HepG2 (cell line): ENCODE data around the gene DCST2. TPM values are rescaled to one million over a fixed set of nuclear protein-coding genes. Genes with fewer than 3 reads are reported as not detected.
A peak's percentile ranks its signal among the peaks of the same experiment; 100 is the strongest.

Source experiments
- BHLHE40 ChIP-seq: IDR thresholded peaks from 2 replicates; pipeline ENCODE4 v1.6.1; 2011; ENCODE audit warnings: low read length, improper control_type of control experiment
- BORCS8-MEF2B ChIP-seq: sonication (generic); formaldehyde crosslinking; IDR thresholded peaks from 2 replicates; pipeline ENCODE4 v1.8.0; 2022; ENCODE audit warnings: mild to moderate bottlenecking, missing genetic modification reagents
- BRCA1 ChIP-seq: sonication (generic); formaldehyde crosslinking; IDR thresholded peaks from 2 replicates; pipeline ENCODE4 v1.4.0; 2020; ENCODE audit warnings: missing genetic modification reagents
- CBX1 ChIP-seq: IDR thresholded peaks from one replicate; pipeline ENCODE4 v1.6.1; 2016; ENCODE audit warnings: antibody characterized with exemption, low read depth
- CENPX ChIP-seq: sonication (generic); formaldehyde crosslinking; IDR thresholded peaks from 2 replicates; pipeline ENCODE4 v1.9.0; 2021; ENCODE audit warnings: mild to moderate bottlenecking, missing genetic modification reagents, moderate library complexity
- GABPA ChIP-seq, 2 experiments: IDR thresholded peaks; 2 replicates each; pipeline ENCODE4 v1.6.1; 2011 to 2016; ENCODE audit warnings: low read depth in 2 of 2, low read length in 1 of 2, missing biosample characterization in 1 of 2, missing genetic modification characterization in 1 of 2
- GATAD2A ChIP-seq: IDR thresholded peaks from 2 replicates; pipeline ENCODE4 v1.6.1; 2016
- GPN1 ChIP-seq: sonication (generic); formaldehyde crosslinking; IDR thresholded peaks from 2 replicates; pipeline ENCODE4 v1.5.1; 2020; ENCODE audit warnings: missing genetic modification reagents, borderline replicate concordance
- KDM5A ChIP-seq: fragments of 200-600 bp; sonication (generic); IDR thresholded peaks from 2 replicates; pipeline ENCODE4 v1.7.0; 2018; ENCODE audit warnings: antibody characterized with exemption, mild to moderate bottlenecking, low read length, borderline replicate concordance
- KMT2A ChIP-seq: sonication (generic); formaldehyde crosslinking; IDR thresholded peaks from 2 replicates; pipeline ENCODE4 v1.4.0; 2020; ENCODE audit warnings: missing genetic modification reagents
- LCORL ChIP-seq, 2 experiments: fragments of 450-650 bp in 1 of 2; sonication (generic) in 1 of 2; formaldehyde crosslinking in 1 of 2; IDR thresholded peaks; 2 replicates each; pipeline versions ENCODE4 v1.5.0 to v1.6.1; 2017 to 2020; ENCODE audit warnings: antibody characterized with exemption in 1 of 2, missing genetic modification reagents in 1 of 2
- MYNN ChIP-seq: sonication (generic); formaldehyde crosslinking; IDR thresholded peaks from 2 replicates; pipeline ENCODE4 v1.4.0; 2020; ENCODE audit warnings: mild to moderate bottlenecking, low read depth, missing genetic modification reagents
- NR1H2 ChIP-seq: sonication (generic); formaldehyde crosslinking; IDR thresholded peaks from 2 replicates; pipeline ENCODE4 v1.8.1; 2022; ENCODE audit warnings: low read depth, missing genetic modification reagents, borderline replicate concordance
- SETDB1 ChIP-seq: sonication (generic); formaldehyde crosslinking; IDR thresholded peaks from 2 replicates; pipeline ENCODE4 v1.5.1; 2020; ENCODE audit warnings: missing genetic modification reagents, mild to moderate bottlenecking, borderline replicate concordance
- ZFP90 ChIP-seq: sonication (generic); formaldehyde crosslinking; IDR thresholded peaks from 2 replicates; pipeline ENCODE4 v1.8.0; 2022; ENCODE audit warnings: missing genetic modification reagents, mild to moderate bottlenecking, inconsistent platforms, borderline replicate concordance
- ZMYM2 ChIP-seq: sonication (generic); formaldehyde crosslinking; IDR thresholded peaks from 2 replicates; pipeline ENCODE4 v1.8.0; 2022; ENCODE audit warnings: mild to moderate bottlenecking, missing genetic modification reagents
- ZNF235 ChIP-seq: sonication (generic); formaldehyde crosslinking; IDR thresholded peaks from 2 replicates; pipeline ENCODE4 v1.8.1; 2023; ENCODE audit warnings: mild to moderate bottlenecking, missing genetic modification reagents, borderline replicate concordance
- ZNF337 ChIP-seq: sonication (generic); formaldehyde crosslinking; IDR thresholded peaks from 2 replicates; pipeline ENCODE4 v1.5.1; 2020; ENCODE audit warnings: missing genetic modification reagents, low read depth, mild to moderate bottlenecking, borderline replicate concordance
- ZNF768 ChIP-seq: sonication (generic); formaldehyde crosslinking; IDR thresholded peaks from 2 replicates; pipeline ENCODE4 v1.4.0; 2020; ENCODE audit warnings: missing genetic modification reagents
- polyA plus RNA-seq, 8 experiments: library from polyadenylated mRNA; depleted of rRNA in 3 of 8; stranded (reverse) in 7 of 8; unstranded in 1 of 8; fragments of >200 nt; fragmentation: Illumina TruSeq in 4 of 8; extraction: Trizol in 4 of 8; gene quantifications; 2 replicates each; pipeline versions ENCODE4 v1.2.1 to v1.2.3, GENCODE V29; 2011 to 2016; ENCODE audit warnings: low read depth in 4 of 8, missing spikeins in 1 of 8, mixed read lengths in 1 of 8; ENCODE audit not compliant: insufficient read depth in 1 of 8
- total RNA-seq, 5 experiments: library from RNA; depleted of rRNA; stranded (reverse); fragments of >200 nt; fragmentation: Illumina TruSeq; extraction: Trizol; gene quantifications; 2 replicates each; pipeline ENCODE4 v1.2.3, GENCODE V29; 2016; ENCODE audit warnings: low read depth in 1 of 5
- TF ChIP-seq, protein P1 (sequence below): IDR thresholded peaks from 2 replicates; pipeline ENCODE4 v1.6.1; 2016; ENCODE audit warnings: control low read depth
- TF ChIP-seq, protein P2 (sequence below): sonication (generic); formaldehyde crosslinking; IDR thresholded peaks from 2 replicates; pipeline ENCODE4 v1.4.0; 2020; ENCODE audit warnings: missing genetic modification reagents
- TF ChIP-seq, protein P3 (sequence below): sonication (generic); formaldehyde crosslinking; IDR thresholded peaks from 2 replicates; pipeline ENCODE4 v1.8.0; 2022; ENCODE audit warnings: mild to moderate bottlenecking, missing genetic modification reagents; ENCODE audit not compliant: insufficient replicate concordance
- TF ChIP-seq, protein P4 (sequence below): sonication (generic); formaldehyde crosslinking; conservative IDR thresholded peaks from 2 replicates; pipeline ENCODE4 v1.8.0; 2022; ENCODE audit warnings: mild to moderate bottlenecking, moderate library complexity, missing genetic modification reagents

DCST2 gene
- total and polyA plus RNA-seq, 2 of the 13 experiments (the other 11 are each of a cell fraction or from before 2014, with no cell fraction given) = 0.74 TPM; not detected in 1

DNA sequence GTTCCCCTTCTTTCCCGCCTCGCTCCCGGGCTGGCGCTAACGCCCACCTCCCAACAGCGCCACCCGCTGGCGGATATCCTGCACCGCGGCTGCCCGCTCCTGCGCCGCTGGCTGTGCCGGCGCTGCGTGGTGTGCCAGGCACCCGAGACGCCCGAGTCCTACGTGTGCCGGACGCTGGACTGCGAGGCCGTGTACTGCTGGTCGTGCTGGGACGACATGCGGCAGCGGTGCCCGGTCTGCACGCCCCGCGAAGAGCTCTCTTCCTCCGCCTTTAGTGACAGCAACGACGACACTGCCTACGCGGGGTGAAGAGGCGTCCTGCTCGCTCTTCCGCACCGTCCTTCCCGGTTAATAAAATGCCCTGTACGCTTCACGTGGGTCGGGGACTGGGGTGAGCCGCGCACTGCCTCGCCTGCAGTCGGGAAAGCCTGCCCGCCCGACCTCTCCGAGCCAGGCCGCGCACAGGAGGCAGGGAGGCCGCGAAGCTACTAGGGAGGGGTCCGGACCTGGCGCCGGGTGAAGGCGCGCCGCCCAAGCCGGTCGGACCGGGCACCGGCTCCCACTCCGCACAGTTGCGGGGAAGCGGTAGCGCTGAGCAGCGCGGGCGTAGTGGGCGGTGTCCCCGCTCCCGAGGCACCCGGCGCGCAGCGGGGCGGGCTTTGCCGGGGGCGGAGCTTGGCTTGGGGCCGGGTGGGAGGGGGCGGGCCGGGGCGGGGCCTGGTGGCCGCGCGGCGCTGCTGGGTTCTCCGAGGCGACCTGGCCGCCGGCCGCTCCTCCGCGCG lies 17.2 kb upstream of the DCST2 start, which contains the start of gene ADAM15 (continued):
- TF ChIP-seq MYNN (CRISPR knock-in tag) = peak; percentile 60; the same call in 1 of the 2 replicates
- TF ChIP-seq ZNF337 = no peak
- TF ChIP-seq, protein P1, sequence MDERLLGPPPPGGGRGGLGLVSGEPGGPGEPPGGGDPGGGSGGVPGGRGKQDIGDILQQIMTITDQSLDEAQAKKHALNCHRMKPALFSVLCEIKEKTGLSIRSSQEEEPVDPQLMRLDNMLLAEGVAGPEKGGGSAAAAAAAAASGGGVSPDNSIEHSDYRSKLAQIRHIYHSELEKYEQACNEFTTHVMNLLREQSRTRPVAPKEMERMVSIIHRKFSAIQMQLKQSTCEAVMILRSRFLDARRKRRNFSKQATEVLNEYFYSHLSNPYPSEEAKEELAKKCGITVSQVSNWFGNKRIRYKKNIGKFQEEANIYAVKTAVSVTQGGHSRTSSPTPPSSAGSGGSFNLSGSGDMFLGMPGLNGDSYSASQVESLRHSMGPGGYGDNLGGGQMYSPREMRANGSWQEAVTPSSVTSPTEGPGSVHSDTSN (CRISPR knock-in tag) = no peak
- TF ChIP-seq BHLHE40 = 0 out of 2 replicates have a peak, but pooled peaks have one; percentile 30
- no peak; the same call in none of the 2 replicates for TF ChIP-seq ZNF768 (CRISPR knock-in tag)
- no peak; the same call in 1 of the 2 replicates for TF ChIP-seq ZFP90 (CRISPR knock-in tag)
- peak; percentile 90 for TF ChIP-seq ZMYM2 (CRISPR knock-in tag)
- no peak for TF ChIP-seq BRCA1 (CRISPR knock-in tag)
- TF ChIP-seq ZNF235 (CRISPR knock-in tag) = no peak; the same call in 1 of the 2 replicates
- peak; percentile 65 for TF ChIP-seq GATAD2A (CRISPR knock-in tag)
- TF ChIP-seq KDM5A = no peak
- TF ChIP-seq, protein P2, sequence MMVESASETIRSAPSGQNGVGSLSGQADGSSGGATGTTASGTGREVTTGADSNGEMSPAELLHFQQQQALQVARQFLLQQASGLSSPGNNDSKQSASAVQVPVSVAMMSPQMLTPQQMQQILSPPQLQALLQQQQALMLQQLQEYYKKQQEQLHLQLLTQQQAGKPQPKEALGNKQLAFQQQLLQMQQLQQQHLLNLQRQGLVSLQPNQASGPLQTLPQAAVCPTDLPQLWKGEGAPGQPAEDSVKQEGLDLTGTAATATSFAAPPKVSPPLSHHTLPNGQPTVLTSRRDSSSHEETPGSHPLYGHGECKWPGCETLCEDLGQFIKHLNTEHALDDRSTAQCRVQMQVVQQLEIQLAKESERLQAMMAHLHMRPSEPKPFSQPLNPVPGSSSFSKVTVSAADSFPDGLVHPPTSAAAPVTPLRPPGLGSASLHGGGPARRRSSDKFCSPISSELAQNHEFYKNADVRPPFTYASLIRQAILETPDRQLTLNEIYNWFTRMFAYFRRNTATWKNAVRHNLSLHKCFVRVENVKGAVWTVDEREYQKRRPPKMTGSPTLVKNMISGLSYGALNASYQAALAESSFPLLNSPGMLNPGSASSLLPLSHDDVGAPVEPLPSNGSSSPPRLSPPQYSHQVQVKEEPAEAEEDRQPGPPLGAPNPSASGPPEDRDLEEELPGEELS (CRISPR knock-in tag) = peak; percentile 35; the same call in 1 of the 2 replicates
- no peak for TF ChIP-seq GABPA (IDR thresholded peaks at IDR 0.05; ENCODE audit: low read depth, low read length)
- TF ChIP-seq GABPA (CRISPR knock-in tag; IDR thresholded peaks at IDR 0.05; ENCODE audit: low read depth) = peak; percentile 65
- TF ChIP-seq, protein P3, sequence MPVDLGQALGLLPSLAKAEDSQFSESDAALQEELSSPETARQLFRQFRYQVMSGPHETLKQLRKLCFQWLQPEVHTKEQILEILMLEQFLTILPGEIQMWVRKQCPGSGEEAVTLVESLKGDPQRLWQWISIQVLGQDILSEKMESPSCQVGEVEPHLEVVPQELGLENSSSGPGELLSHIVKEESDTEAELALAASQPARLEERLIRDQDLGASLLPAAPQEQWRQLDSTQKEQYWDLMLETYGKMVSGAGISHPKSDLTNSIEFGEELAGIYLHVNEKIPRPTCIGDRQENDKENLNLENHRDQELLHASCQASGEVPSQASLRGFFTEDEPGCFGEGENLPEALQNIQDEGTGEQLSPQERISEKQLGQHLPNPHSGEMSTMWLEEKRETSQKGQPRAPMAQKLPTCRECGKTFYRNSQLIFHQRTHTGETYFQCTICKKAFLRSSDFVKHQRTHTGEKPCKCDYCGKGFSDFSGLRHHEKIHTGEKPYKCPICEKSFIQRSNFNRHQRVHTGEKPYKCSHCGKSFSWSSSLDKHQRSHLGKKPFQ (CRISPR knock-in tag) = peak; percentile 92
- TF ChIP-seq SETDB1 = no peak
- TF ChIP-seq GPN1 = peak; percentile 11; the same call in 1 of the 2 replicates
- TF ChIP-seq KMT2A = peak; percentile 38; the same call in 1 of the 2 replicates
- 0 out of 2 replicates have a peak, but pooled peaks have one; percentile 33 for TF ChIP-seq BORCS8-MEF2B
- TF ChIP-seq CBX1 = no peak
- TF ChIP-seq, protein P4, sequence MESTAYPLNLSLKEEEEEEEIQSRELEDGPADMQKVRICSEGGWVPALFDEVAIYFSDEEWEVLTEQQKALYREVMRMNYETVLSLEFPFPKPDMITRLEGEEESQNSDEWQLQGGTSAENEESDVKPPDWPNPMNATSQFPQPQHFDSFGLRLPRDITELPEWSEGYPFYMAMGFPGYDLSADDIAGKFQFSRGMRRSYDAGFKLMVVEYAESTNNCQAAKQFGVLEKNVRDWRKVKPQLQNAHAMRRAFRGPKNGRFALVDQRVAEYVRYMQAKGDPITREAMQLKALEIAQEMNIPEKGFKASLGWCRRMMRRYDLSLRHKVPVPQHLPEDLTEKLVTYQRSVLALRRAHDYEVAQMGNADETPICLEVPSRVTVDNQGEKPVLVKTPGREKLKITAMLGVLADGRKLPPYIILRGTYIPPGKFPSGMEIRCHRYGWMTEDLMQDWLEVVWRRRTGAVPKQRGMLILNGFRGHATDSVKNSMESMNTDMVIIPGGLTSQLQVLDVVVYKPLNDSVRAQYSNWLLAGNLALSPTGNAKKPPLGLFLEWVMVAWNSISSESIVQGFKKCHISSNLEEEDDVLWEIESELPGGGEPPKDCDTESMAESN (CRISPR knock-in tag) = peak; percentile 68; the same call in 1 of the 2 replicates
- peak; percentile 18; the same call in 1 of the 2 replicates for TF ChIP-seq NR1H2 (CRISPR knock-in tag)
- no peak for TF ChIP-seq LCORL (IDR thresholded peaks at IDR 0.05)
- TF ChIP-seq LCORL (CRISPR knock-in tag; IDR thresholded peaks at IDR 0.05) = peak; percentile 32
- no peak for TF ChIP-seq CENPX (CRISPR knock-in tag)
